ENCODE measurements around the gene PCDHGA8. TPM values are rescaled to one million over a fixed set of nuclear protein-coding genes. Genes with fewer than 3 reads are reported as not detected.

Gene PCDHGA8
- total RNA-seq, 6 experiments from 2014 or later: 0.27 to 0.88 (median 0.50) TPM

GRCh38 chr5:141434006-141434405, 41.6 kb downstream of the PCDHGA8 start:
- TF ChIP-seq POLR2A (IDR thresholded peaks at IDR 0.05) (no peak), CTCF (IDR thresholded peaks at IDR 0.05) (no peak)
- intact Hi-C loops (cut with DNase I): no loop called here
- Histone ChIP-seq H3K4me1 (no peaks in the 10 kb centered on the region), H3K27me3 (no peaks in the 10 kb centered on the region), H3K27ac (no peak overlapping the region), H3K9me3 (peaks cover 0 to 7% (median 2%) of the 10 kb centered on the region in 4 donors), H3K4me3 (no peak overlapping the region), H3K36me3 (no peaks in the 10 kb centered on the region)
- DNase-seq: no peak
- 46% methylated on average over 2 of the region's 2 CpGs for WGBS (ENCODE audit: insufficient coverage, low coverage, low lambda C conversion rate, missing lambda C conversion rate)
- no peak for ATAC-seq

GRCh38 chr5:141437221-141437620, 44.8 kb downstream of the PCDHGA8 start:
- H3K9me3 ChIP-seq: no peaks in the 10 kb centered on the region
- intact Hi-C loops (cut with DNase I): no loop called here

GRCh38 chr5:141439411-141440141, 47.1 kb downstream of the PCDHGA8 start:
- no peaks in the 10 kb centered on the region for H3K9me3 ChIP-seq

More at GRCh38 chr5:141437221-141437620, 44.8 kb downstream of the PCDHGA8 start:
- no peaks in the 10 kb centered on the region for H3K27me3 ChIP-seq
- WGBS (ENCODE audit: insufficient coverage, low coverage, low lambda C conversion rate, missing lambda C conversion rate): 88% methylated on average over 2 of the region's 2 CpGs
- H3K27ac ChIP-seq: no peak overlapping the region
- ATAC-seq (no peak), DNase-seq (no peak)
- H3K4me1 ChIP-seq: no peaks in the 10 kb centered on the region
- H3K36me3 ChIP-seq: no peaks in the 10 kb centered on the region
- no peak for TF ChIP-seq POLR2A (IDR thresholded peaks at IDR 0.05)
- no peak for TF ChIP-seq CTCF (IDR thresholded peaks at IDR 0.05)
- H3K4me3 ChIP-seq: no peak overlapping the region

GRCh38 chr5:141440341-141440740, 47.9 kb downstream of the PCDHGA8 start:
- no peak overlapping the region for H3K27ac ChIP-seq
- intact Hi-C loops (cut with DNase I): no loop called here
- H3K9me3 ChIP-seq: no peaks in the 10 kb centered on the region
- H3K27me3 ChIP-seq: no peaks in the 10 kb centered on the region
- WGBS (ENCODE audit: insufficient coverage, low coverage, low lambda C conversion rate, missing lambda C conversion rate): 87% methylated on average over 9 of the region's 9 CpGs
- H3K4me3 ChIP-seq: no peak overlapping the region
- ATAC-seq (no peak), DNase-seq (no peak)
- H3K4me1 ChIP-seq: no peaks in the 10 kb centered on the region
- no peaks in the 10 kb centered on the region for H3K36me3 ChIP-seq
- TF ChIP-seq CTCF (IDR thresholded peaks at IDR 0.05) (no peak), POLR2A (IDR thresholded peaks at IDR 0.05) (no peak)

More at GRCh38 chr5:141439411-141440141, 47.1 kb downstream of the PCDHGA8 start:
- ATAC-seq (no peak), DNase-seq (no peak)
- no peaks in the 10 kb centered on the region for H3K27me3 ChIP-seq
- 68% methylated on average over 10 of the region's 10 CpGs for WGBS (ENCODE audit: insufficient coverage, low coverage, low lambda C conversion rate, missing lambda C conversion rate)
- no peaks in the 10 kb centered on the region for H3K4me1 ChIP-seq
- no peak overlapping the region for H3K27ac ChIP-seq
- intact Hi-C loops (cut with DNase I): no loop called here
- TF ChIP-seq CTCF (IDR thresholded peaks at IDR 0.05): no peak
- TF ChIP-seq POLR2A (IDR thresholded peaks at IDR 0.05): no peak
- no peak overlapping the region for H3K4me3 ChIP-seq
- H3K36me3 ChIP-seq: no peaks in the 10 kb centered on the region
